Gastrocnemius medialis (tissue), 4 donors: Measurements from ENCODE around the gene ZBTB6.

Source experiments
- CTCF ChIP-seq, 5 experiments: fragments of 450-650 bp in 3 of 5; fragments of 200-600 bp in 2 of 5; sonication (generic) in 2 of 5; IDR thresholded peaks in 4 of 5; conservative IDR thresholded peaks in 1 of 5; 1 replicate in 4 of 5; 2 replicates in 1 of 5; pipeline ENCODE4 v1.5.1; 2016 to 2019; ENCODE audit warnings: antibody characterized with exemption in 5 of 5, mild to moderate bottlenecking in 3 of 5, moderate library complexity in 3 of 5
- POLR2A ChIP-seq, 2 donors: fragments of 450-650 bp; IDR thresholded peaks; one replicate each; pipeline ENCODE4 v1.6.1; 2017; ENCODE audit warnings: antibody characterized with exemption in 2 of 2, mild to moderate bottlenecking in 2 of 2, moderate library complexity in 2 of 2

- TF ChIP-seq CTCF (IDR thresholded peaks at IDR 0.05 in 4 of 5, conservative IDR thresholded peaks at IDR 0.05 in 1 of 5) = no peak
- TF ChIP-seq POLR2A (IDR thresholded peaks at IDR 0.05) = no peak
Measured at GRCh38 chr9:122936464-122936863, 23.3 kb upstream of the ZBTB6 start.
